Activated T-cell treated with anti-CD3 and anti-CD28 coated beads, Interleukin-2, amount 50 U/mL, for 72 hours (primary cell): ENCODE results near the gene LEP. TPM values are rescaled to one million over a fixed set of nuclear protein-coding genes. Genes with fewer than 3 reads are reported as not detected.
"Not testable (repeated sequence)": the region's sequence is repeated elsewhere in the genome, so short reads cannot be mapped to it uniquely, and the experiment has no call there.

Experiments
- ATAC-seq, 2 donors: fragments of 150-1000 bp; cut with Tn5 transposase; replicated peaks in 1 of 2; 2 replicates each; pipeline ENCODE4 v1.10.0; 2021; ENCODE audit warnings: moderate library complexity in 2 of 2, mild to moderate bottlenecking in 1 of 2
- DNase-seq, 2 donors: peaks; one replicate each; pipeline ENCODE4 v3.0.0; 2021 to 2022; ENCODE audit warnings: mixed read lengths in 1 of 2
- H3K27ac Mint-ChIP-seq: one replicate; pipeline ENCODE4 v1.8.0; 2022; ENCODE audit warnings: mild to moderate bottlenecking, moderate library complexity, mixed read lengths
- H3K27me3 Mint-ChIP-seq: one replicate; pipeline ENCODE4 v1.8.0; 2022; ENCODE audit warnings: low read depth, mixed read lengths
- H3K36me3 Mint-ChIP-seq, 2 donors: one replicate each; pipeline ENCODE4 v1.8.0; 2022; ENCODE audit warnings: mixed read lengths in 2 of 2, mild to moderate bottlenecking in 1 of 2; ENCODE audit not compliant: insufficient read depth in 2 of 2
- H3K4me1 Mint-ChIP-seq: one replicate; pipeline ENCODE4 v1.8.0; 2022; ENCODE audit warnings: low read depth, mixed read lengths
- H3K4me3 Mint-ChIP-seq, 2 donors: one replicate each; pipeline ENCODE4 v1.8.0; 2022; ENCODE audit warnings: mild to moderate bottlenecking in 2 of 2, mixed read lengths in 2 of 2, moderate library complexity in 2 of 2
- H3K9me3 Mint-ChIP-seq, 2 donors: one replicate each; pipeline ENCODE4 v1.8.0; 2022; ENCODE audit warnings: mixed read lengths in 2 of 2
- total RNA-seq, 2 donors: library from RNA; stranded (reverse); gene quantifications; one replicate each; pipeline ENCODE4 v1.2.3, GENCODE V29; 2022

Gene LEP
- total RNA-seq, 2 donors from 2014 or later: not detected

DNA sequence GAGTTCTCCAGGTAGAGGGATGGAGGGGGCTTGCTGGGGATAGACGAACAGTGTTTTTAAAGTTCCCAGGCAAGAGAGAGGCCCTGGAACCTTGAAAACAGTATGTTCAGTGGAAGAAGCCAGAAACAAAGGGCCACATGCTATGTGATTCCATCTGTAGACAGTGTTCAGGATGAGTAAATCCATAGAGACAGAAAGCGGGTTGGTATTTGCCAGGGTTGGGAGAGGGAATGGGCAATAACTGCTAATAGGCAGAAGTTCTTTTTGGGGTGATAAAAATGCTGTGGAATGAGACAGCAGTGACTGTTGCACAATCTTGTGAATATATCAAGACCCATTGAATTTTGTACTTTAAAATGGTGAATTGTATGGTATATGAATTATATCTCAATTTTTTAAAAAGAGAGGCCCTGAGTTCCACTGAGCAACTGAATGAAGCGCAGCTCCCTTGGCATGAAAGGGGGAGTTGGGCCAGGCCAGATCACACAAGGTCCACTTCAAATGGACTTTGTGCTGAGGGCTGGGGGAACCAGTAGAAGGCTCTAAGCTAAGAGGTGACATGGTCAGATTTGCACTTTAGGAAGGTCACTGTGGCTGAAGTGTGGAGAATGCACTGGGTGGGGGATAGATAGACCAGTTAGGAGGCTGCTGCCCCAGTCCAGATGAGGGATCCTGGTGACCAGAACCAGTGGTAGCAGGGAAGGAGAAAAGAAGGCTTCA lies 34.0 kb downstream of the LEP start:
- Mint-ChIP-seq H3K27me3 (peaks cover 32% of the 10 kb centered on the region), H3K36me3 (peaks cover 5 to 8% of the 10 kb centered on the region in 2 donors), H3K27ac (no peak overlapping the region), H3K4me3 (no peak overlapping the region), H3K9me3 (peaks cover 6 to 7% of the 10 kb centered on the region in 2 donors), H3K4me1 (no peaks in the 10 kb centered on the region)
- no peak for DNase-seq
- ATAC-seq: no peak

DNA sequence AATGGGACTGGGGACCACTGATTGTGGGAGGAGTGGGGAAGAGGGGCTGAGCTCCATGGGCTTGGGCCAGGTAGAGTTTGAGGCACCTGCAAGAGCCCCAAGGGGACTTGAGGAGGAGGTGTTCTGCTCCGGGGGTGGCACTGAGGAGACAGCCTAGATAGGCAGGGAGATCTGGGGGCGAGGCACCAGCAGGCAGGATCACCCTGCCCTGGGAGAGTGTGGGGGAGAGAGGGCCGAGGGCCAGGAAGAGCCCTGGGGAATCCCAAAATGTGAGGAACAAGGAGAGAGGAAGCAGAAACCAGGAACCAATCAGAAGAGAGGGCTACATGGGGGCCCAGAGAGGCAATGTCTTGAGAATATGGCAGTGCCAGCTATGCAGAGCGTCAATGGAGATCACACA lies 34.6 kb downstream of the LEP start:
- Mint-ChIP-seq H3K27ac (no peak overlapping the region), H3K4me1 (no peaks in the 10 kb centered on the region), H3K27me3 (peaks cover 32% of the 10 kb centered on the region), H3K36me3 (peaks cover 8% of the 10 kb centered on the region in 2 donors), H3K4me3 (no peak overlapping the region), H3K9me3 (peaks cover 6 to 7% of the 10 kb centered on the region in 2 donors)
- DNase-seq (no peak), ATAC-seq (no peak)

DNA sequence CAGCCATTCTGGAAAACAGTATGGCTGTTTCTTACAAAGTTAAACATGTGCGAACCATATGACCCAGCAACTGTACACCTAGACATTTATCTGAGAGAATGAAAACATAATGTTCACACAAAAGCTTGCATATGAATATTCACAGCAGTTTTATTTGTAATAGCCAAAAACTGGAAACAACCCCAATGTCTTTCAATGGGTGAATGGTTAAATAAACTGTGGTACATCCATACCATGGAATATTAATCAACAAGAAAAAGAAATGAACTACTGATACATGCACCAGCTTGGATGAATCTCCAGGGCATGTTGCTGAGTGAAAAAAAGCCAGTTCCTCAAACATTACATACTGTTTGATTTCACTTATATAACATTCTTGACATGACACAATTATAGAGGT lies 37.3 kb downstream of the LEP start:
- Mint-ChIP-seq H3K27me3 (peaks cover 15% of the 10 kb centered on the region), H3K9me3 (peaks cover 7 to 10% of the 10 kb centered on the region in 2 donors), H3K27ac (no peak overlapping the region), H3K36me3 (peaks cover 8 to 11% of the 10 kb centered on the region in 2 donors), H3K4me3 (no peak overlapping the region), H3K4me1 (no peaks in the 10 kb centered on the region)
- DNase-seq (no peak), ATAC-seq (no peak)

DNA sequence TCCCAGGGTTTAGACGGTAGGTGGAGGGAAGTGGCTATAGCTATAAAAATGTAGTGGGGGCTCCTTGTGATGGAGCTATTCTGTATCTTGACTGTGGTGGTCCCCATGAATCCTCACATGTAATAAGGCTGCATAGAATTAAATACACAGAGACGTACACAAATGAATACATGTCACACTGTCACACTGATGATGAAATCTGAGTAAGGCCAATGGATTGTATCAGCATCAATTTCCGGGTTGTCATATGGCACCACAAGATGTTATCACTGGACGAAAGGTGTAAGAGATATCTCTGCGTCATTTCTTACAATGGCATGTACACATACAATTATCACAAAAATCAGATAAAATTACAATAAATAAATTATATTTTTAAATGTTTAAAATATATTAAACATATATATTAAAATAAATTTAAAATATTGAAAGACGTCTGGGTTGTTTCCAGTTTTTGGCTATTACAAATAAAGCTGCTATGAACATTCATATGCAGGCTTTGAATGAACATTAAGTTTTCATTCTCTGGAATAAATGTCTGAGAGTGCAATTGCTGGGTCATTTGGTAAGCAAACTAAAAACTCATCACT lies 38.1 kb downstream of the LEP start:
- peaks cover 8 to 11% of the 10 kb centered on the region in 2 donors for H3K36me3 Mint-ChIP-seq
- H3K4me1 Mint-ChIP-seq: no peaks in the 10 kb centered on the region
- ATAC-seq (no peak), DNase-seq (no peak)
- peaks cover 12% of the 10 kb centered on the region for H3K27me3 Mint-ChIP-seq
- no peak overlapping the region for H3K27ac Mint-ChIP-seq
- no peak overlapping the region for H3K4me3 Mint-ChIP-seq
- peaks cover 7 to 10% of the 10 kb centered on the region in 2 donors for H3K9me3 Mint-ChIP-seq

DNA sequence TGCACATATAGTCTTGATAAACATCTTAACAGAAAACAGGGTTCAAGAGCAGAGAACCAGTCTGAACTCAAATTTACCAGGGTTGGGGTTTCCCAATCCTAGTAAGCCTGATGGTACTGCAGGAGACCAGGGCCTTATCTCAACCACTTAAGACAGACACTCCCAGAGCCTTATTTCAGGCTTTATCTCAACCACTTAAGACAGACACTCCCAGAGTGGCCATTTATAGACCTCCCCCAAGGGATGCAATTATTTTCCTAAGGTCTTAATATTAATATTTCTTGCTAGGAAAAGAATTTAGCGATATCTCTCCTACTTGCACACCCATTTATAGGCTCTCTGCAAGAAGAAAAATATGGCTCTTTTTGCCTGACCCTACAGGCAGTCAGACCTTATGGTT lies 39.4 kb downstream of the LEP start:
- H3K9me3 Mint-ChIP-seq, H3K27ac Mint-ChIP-seq, DNase-seq, ATAC-seq, H3K4me3 Mint-ChIP-seq, H3K4me1 Mint-ChIP-seq, H3K27me3 Mint-ChIP-seq: not testable (repeated sequence)
- peaks cover 8 to 13% of the 10 kb centered on the region in 2 donors for H3K36me3 Mint-ChIP-seq

DNA sequence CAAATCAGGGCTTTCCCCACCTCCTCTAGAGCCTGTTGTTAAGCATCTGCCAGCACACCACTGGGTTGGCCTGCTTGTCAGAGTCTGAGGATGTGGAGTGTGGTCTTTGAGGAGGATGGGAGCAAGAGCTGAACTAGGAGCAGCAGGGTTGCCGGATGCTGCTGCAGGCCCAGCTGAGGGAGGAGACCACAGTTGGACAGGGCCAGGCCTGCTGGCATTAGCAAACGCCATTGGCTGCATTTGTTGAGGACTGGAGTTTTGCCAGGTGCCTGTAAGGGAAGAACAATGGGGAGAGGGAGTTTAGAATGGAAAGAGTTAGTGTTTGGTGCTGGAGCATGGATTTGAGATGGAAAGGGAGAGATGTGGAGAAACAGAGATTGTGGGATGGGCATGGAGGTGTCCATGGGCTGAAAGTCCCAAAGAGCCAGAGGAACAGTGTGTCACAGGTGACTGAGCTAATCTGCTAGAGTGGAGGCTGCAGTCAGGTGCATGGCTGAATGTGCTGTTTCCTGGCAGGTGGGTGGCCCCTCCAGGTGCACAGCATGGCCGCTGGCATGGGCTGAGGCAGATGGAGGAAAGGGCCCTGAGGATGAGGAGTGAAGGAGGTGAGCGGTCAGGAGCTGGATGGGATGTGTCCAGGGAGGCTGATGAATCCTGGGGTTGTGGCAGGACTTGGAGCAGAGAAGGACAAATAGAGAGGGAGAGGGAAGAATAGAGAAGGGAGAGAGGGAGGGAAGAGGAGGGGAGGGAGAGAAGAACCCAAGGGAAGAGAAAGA lies 40.7 kb downstream of the LEP start:
- no peak for ATAC-seq
- Mint-ChIP-seq H3K4me1 (no peaks in the 10 kb centered on the region), H3K4me3 (no peak overlapping the region), H3K36me3 (peaks cover 8 to 14% of the 10 kb centered on the region in 2 donors), H3K27me3 (no peaks in the 10 kb centered on the region), H3K27ac (no peak overlapping the region), H3K9me3 (peaks cover 7 to 10% of the 10 kb centered on the region in 2 donors)
- no peak for DNase-seq

DNA sequence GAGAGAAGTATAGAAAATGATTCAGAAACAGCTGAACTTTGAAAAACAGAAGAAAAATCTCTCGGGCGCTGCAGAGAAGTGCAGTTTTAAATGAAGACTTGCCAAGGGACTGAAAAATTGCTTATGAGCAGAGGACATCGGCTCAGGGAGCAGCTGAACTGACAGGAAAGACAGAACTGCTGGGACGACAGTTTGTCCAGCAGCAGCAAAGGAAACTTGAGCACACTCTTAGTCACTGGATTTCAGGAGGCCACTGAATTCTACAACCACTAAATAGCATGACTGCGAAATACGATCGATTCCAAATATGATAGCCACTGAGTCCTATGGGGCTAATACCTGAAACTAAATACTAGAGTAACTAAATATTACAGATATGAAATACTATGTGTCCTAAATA lies 43.0 kb downstream of the LEP start:
- Mint-ChIP-seq H3K4me1 (no peaks in the 10 kb centered on the region), H3K36me3 (peaks cover 8 to 10% of the 10 kb centered on the region in 2 donors), H3K27me3 (no peaks in the 10 kb centered on the region), H3K27ac (no peak overlapping the region), H3K9me3 (peaks cover 4 to 8% of the 10 kb centered on the region in 2 donors), H3K4me3 (no peak overlapping the region)
- ATAC-seq: no peak
- DNase-seq: no peak

DNA sequence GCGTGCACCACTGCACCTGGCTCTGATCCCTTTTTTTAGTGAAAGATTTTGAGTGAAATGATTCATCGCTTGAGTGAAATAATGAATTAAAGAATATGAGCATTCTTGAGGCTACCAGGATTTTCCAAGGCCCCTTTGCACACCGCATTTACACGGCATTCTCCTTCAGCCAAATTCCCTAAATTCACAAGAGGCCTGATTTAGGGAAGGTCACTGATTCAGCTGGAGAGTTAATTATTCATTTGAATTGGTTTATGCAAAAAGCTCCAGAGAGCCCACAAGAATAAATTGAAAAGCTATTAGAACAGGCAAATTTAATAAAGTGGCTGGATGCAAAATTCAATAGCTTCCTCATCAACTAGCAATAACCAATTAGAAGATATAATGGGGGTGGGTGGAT lies 46.5 kb downstream of the LEP start:
- no peaks in the 10 kb centered on the region for H3K9me3 Mint-ChIP-seq
- no peaks in the 10 kb centered on the region for H3K27me3 Mint-ChIP-seq
- H3K4me1 Mint-ChIP-seq: no peaks in the 10 kb centered on the region
- no peak overlapping the region for H3K27ac Mint-ChIP-seq
- H3K4me3 Mint-ChIP-seq: no peak overlapping the region
- no peak for ATAC-seq
- peaks cover 3 to 4% of the 10 kb centered on the region in 2 donors for H3K36me3 Mint-ChIP-seq
- DNase-seq: no peak

DNA sequence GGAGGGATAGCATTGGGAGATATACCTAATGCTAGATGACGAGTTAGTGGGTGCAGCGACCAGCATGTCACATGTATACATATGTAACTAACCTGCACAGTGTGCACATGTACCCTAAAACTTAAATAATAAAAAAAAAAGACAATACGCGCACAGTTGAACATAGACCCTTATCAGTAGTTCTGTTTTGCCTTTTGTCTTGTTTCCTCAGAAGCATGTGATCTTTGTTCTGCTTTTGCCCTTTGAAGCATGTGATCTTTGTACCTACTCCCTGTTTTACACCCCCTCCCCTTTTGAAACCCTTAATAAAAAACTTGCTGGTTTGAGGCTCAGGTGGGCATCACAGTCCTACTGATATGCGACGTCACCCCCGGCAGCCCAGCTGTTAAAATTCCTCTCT lies 56.9 kb downstream of the LEP start:
- H3K27ac Mint-ChIP-seq, ATAC-seq, H3K4me1 Mint-ChIP-seq, H3K36me3 Mint-ChIP-seq, H3K4me3 Mint-ChIP-seq, H3K27me3 Mint-ChIP-seq, H3K9me3 Mint-ChIP-seq, DNase-seq: not testable (repeated sequence)

DNA sequence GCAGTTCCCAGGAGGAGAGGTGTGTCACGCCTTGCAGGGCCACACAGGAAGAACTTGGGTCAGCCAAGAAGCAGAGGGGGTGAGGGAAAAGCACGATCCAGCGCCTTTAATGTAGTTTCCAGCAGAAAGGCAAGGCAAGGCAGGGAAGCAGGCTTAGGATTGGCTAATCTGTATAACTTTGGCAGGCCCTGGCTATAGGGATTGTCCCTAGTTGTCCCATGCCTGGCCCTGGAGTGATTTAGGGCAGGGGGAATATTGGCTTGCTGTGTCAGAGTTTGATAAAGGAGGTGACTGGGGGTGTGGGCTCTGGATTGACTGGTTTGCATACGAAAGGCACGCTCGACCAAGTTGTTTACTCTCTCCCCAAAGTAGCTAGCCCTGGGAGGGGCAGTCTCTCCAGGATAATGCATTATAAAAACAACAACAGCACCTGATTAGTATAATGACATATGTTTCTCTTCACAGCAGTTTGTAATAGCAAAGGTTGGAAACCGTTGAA lies 58.1 kb downstream of the LEP start:
- Mint-ChIP-seq H3K27me3 (no peaks in the 10 kb centered on the region), H3K4me1 (no peaks in the 10 kb centered on the region), H3K4me3 (no peak overlapping the region), H3K27ac (no peak overlapping the region), H3K9me3 (no peaks in the 10 kb centered on the region), H3K36me3 (no peaks in the 10 kb centered on the region)
- ATAC-seq (no peak), DNase-seq (no peak)

DNA sequence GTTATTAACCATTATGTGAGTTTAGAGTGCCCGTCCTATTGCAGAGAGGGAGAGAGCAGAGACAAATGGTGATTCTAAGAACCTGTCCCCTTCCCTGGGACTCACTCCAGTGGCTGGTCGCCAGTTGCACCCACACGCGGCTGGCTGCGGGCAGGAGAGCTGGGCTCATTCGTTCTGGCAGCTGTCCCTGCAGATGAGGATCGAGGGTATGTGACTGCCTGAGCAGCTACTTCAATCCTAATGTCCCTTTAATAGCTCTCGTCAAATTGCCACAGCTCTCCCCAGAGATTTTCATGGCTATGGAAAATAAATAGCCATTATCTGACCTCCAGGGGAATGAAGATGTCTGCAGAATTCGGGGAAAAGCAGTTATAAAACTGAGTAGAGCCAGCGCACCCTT lies 61.1 kb downstream of the LEP start:
- no peak for DNase-seq
- no peak overlapping the region for H3K4me3 Mint-ChIP-seq

DNA sequence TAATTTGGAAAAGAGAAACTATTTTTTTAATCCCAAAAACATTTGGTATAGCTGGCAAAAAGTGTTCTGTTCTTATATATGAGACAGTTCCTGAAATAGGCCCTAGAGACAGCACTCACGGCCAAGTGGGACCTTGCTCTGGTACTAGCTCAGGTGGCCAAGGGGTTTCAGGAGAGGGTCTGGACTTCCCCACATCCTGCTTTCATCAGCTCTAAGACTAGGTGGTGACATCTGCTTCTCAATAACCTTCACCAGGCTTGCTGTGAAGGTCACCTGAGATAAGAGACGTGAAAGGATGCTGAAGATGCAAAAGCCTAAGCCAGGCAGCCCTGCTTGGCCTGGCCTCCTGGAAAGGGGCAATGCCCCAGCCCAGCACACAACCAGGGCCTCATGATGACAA lies 62.1 kb downstream of the LEP start:
- no peak overlapping the region for H3K27ac Mint-ChIP-seq
- no peaks in the 10 kb centered on the region for H3K27me3 Mint-ChIP-seq
- DNase-seq (no peak), ATAC-seq (no peak)
- H3K4me3 Mint-ChIP-seq: no peak overlapping the region
- H3K4me1 Mint-ChIP-seq: no peaks in the 10 kb centered on the region
- peaks cover 4 to 5% of the 10 kb centered on the region in 2 donors for H3K36me3 Mint-ChIP-seq
- H3K9me3 Mint-ChIP-seq: no peaks in the 10 kb centered on the region

More for the DNA sequence above, 61.1 kb downstream of the LEP start:
- Mint-ChIP-seq H3K27ac (no peak overlapping the region), H3K27me3 (no peaks in the 10 kb centered on the region), H3K36me3 (peaks cover 3 to 4% of the 10 kb centered on the region in 2 donors), H3K4me1 (no peaks in the 10 kb centered on the region), H3K9me3 (no peaks in the 10 kb centered on the region)
- no peak for ATAC-seq

DNA sequence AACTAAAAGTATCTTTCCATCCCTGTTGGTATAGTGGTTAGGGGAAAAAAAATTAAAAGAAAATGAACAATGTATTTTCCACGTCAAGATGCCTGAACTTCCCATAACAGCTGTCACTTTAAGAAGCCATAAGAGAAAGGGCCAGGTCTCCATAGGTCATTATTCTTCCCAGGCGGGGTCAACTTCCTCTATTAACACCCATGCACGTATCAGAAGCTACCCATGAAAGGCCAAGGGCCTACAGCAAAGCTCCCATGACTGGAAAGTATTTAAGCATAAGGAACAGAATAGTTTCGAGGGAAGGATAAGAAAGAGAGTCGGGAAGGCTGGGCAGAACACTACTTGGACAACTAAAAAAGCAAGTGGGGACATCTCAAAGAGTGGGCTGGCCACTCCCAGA lies 62.6 kb downstream of the LEP start:
- Mint-ChIP-seq H3K4me3 (no peak overlapping the region), H3K9me3 (no peaks in the 10 kb centered on the region), H3K27me3 (no peaks in the 10 kb centered on the region), H3K27ac (no peak overlapping the region), H3K36me3 (peaks cover 4 to 6% of the 10 kb centered on the region in 2 donors), H3K4me1 (no peaks in the 10 kb centered on the region)
- DNase-seq (no peak), ATAC-seq (no peak)
